GM13976 (cell line): ENCODE measurements around the gene MTCH1.

Source experiments
- DNase-seq: peaks from one replicate; pipeline ENCODE4 v3.0.0; 2012; ENCODE audit warnings: low spot score
- in situ Hi-C: fragments of 300-500 bp; cut with MboI; formaldehyde crosslinking; loops from one replicate; pipeline ENCODE4 v1.12.0; 2022; ENCODE audit warnings: low sequenced_read_pairs, mixed read lengths, inconsistent platforms; ENCODE audit not compliant: unreplicated experiment
- TF ChIP-seq, protein P1 (sequence below): IDR thresholded peaks from 2 replicates; pipeline ENCODE4 v1.5.1; 2012; ENCODE audit warnings: borderline replicate concordance, mild to moderate bottlenecking; ENCODE audit not compliant: insufficient read depth; ENCODE audit errors: extremely low read depth, missing control alignments, control extremely low read depth

The MTCH1 gene

DNA sequence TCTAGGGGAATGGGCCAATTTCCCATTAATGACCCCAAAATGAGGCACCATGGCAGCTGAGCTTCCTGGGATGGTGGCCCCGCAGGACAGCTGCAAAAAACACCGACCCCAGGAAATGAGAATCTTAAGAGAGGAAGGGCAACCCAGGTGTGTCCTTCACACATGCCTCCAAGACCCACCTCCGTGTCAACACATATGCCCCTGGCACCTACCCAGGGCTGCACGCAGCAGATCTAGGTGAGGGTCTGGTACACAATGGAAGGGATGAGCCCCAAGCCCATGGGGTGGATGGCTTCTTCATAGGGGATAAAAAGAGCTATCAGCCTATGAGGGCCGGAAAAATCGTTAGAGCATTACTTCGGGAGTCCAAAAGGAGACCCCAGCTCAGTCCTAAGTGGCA is 9.5 kb downstream of the MTCH1 start:
- in situ Hi-C loops = no loop called here
- TF ChIP-seq, protein P1, sequence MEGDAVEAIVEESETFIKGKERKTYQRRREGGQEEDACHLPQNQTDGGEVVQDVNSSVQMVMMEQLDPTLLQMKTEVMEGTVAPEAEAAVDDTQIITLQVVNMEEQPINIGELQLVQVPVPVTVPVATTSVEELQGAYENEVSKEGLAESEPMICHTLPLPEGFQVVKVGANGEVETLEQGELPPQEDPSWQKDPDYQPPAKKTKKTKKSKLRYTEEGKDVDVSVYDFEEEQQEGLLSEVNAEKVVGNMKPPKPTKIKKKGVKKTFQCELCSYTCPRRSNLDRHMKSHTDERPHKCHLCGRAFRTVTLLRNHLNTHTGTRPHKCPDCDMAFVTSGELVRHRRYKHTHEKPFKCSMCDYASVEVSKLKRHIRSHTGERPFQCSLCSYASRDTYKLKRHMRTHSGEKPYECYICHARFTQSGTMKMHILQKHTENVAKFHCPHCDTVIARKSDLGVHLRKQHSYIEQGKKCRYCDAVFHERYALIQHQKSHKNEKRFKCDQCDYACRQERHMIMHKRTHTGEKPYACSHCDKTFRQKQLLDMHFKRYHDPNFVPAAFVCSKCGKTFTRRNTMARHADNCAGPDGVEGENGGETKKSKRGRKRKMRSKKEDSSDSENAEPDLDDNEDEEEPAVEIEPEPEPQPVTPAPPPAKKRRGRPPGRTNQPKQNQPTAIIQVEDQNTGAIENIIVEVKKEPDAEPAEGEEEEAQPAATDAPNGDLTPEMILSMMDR = no peak
- no peak for DNase-seq

DNA sequence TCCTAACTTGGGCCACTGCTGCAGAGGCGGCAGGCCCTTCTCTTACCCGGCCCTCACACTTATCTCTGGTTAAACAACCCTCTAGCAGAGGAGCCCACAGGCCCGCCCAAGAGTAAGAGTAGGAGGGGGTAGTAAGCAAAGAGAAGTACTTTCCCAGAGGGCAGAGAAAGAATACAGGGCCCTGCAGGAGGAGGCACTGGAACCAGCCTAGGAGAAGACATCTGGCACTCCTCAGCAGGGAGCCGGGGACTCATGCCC is 10.1 kb downstream of the MTCH1 start:
- TF ChIP-seq, protein P1 = no peak
- DNase-seq = no peak
- in situ Hi-C loops = no loop called here

DNA sequence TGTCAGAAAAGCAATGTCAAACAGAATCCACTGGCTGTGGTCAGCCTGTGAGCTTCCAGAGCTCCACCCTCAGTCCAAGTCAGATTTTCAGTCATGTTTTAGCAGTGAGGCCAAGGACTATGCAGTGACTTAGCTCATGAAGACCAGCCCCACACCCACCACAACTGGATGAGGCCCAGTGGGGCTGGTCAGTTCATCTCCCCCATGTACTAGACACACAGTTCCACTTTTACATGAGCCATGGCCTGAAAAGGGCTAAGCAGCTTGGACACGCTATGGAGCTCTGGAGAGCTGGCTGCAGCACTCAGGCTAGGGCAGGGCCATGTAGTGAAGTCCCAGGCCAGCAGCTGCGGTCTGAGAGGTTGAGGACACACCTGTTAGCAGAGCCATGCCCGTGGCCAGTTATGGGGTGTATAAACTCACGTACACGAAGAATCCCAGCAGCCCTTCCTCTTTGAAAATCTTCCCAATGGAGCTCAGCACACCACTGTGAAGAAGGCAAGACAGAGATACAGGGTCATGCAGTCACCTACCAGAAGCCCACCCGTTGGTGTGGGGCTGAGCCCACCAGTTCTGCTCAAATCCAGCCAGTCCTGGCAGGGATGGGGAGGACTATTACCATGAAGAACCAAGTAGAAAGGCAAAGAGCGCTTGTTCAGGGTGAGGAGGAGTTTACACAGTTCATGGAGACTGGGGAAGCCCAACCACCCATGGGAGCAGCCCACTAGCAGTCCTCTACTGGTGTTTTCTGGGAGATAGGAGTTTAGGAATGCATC is 10.6 kb downstream of the MTCH1 start:
- TF ChIP-seq, protein P1 = no peak
- in situ Hi-C loops = no loop called here
- DNase-seq = no peak

DNA sequence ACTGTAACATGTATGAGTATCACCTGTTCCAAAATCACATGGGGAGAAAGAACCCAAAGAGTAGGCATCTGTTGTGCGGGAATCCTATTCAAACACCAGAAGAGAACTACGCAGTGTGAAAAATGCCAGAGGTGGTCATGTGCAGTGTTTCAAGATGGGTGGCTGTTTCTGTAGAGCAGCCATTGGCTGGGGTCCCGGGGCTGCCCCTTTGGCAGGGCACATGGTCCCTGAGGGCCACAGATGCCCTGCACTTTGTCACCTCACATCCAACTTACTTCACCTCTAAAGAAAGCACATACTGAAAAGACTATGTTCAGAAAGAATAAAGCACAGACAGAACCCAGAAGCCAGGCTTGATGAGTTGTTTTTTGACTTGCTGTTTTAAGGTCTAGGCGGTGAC is 12.3 kb downstream of the MTCH1 start:
- DNase-seq = no peak
- TF ChIP-seq, protein P1 = no peak
- in situ Hi-C loops = no loop called here

DNA sequence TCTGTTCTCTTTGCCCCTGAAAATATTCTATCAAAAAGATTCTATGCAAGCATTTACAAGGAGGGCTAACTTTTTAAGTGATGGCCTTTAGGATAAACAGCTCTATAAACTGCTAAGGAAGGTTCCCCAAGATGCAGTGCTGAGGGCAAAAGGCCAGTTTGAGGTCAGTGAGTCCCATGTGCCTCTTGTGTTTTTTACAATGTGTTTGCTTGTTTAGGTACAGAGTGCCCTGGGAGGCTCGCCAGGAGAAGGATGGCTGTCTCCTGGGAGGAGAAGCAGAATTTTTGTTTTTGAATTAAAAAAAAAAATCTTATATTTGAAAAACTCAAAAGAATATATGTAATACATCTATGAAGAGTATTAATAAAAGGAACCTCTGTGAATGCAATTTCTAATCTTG is 12.8 kb downstream of the MTCH1 start:
- TF ChIP-seq, protein P1 = no peak
- no peak for DNase-seq
- in situ Hi-C loops = no loop called here

DNA sequence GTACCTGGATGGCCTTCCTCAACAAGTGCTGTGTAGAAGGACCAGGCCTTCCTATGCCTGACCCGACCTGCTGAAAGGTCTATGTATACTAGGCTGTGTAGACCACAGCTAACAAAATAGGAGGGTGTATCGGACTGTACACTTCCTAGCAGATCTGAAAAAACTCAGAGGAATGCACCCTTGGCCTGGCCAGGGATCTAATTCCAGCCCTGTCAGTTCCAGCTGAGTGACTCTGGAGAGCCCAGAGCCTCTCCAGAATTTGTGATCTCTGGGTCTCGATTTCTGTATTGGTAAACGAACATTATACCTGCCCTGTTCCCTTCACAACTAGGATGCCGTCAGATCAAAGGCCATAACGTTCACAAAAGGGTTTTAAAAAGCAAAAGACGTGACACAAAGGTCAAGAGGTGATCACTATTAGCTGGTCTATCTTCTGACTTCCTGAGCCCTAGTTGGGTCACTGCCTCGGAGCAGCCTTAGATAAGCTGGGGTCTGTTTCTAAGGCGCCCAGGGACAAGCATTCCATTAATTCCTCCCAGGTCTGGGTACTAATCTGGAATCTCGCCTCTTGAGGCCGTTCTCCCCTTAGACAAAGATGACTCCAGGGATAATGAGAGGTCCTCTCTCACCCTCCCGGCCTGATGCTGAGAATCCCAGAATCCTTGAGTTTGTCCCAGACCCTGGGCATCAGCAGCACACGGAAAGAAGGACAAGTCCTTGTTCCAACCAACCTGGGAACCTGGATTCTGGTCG is 13.9 kb downstream of the MTCH1 start:
- in situ Hi-C loops = no loop called here
- no peak for DNase-seq
- TF ChIP-seq, protein P1 = no peak
